ENCODE results near the gene PITPNM3.
"Not testable (repeated sequence)": the region's sequence is repeated elsewhere in the genome, so short reads cannot be mapped to it uniquely, and the experiment has no call there.

PITPNM3 gene

DNA sequence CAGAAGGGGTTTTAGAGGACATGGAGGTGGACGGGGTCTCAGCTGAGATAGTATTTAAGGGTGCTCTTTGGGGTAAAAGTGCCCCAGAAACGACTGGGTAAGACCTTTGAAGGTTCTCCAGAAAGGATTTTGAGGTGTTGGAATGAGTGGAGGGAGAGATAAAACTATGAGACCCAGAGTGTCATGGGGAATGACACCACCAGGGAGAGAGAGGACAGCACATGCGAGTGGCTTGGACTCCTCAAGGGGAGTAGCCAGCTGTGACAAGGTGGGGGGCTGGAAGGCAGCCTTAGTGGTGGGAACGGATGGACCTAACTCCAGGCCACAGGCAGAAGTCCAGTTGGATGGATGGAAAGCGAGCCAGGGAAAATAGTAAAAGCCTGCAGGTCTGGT, 19.2 kb upstream of the PITPNM3 start:
- no peak overlapping the region for H3K4me3 ChIP-seq (ENCODE audit: low read length)
- DNase-seq (ENCODE audit: low read depth), result no peak
- no peak for TF ChIP-seq CTCF (conservative IDR thresholded peaks at IDR 0.05; ENCODE audit: low read depth, low read length)

DNA sequence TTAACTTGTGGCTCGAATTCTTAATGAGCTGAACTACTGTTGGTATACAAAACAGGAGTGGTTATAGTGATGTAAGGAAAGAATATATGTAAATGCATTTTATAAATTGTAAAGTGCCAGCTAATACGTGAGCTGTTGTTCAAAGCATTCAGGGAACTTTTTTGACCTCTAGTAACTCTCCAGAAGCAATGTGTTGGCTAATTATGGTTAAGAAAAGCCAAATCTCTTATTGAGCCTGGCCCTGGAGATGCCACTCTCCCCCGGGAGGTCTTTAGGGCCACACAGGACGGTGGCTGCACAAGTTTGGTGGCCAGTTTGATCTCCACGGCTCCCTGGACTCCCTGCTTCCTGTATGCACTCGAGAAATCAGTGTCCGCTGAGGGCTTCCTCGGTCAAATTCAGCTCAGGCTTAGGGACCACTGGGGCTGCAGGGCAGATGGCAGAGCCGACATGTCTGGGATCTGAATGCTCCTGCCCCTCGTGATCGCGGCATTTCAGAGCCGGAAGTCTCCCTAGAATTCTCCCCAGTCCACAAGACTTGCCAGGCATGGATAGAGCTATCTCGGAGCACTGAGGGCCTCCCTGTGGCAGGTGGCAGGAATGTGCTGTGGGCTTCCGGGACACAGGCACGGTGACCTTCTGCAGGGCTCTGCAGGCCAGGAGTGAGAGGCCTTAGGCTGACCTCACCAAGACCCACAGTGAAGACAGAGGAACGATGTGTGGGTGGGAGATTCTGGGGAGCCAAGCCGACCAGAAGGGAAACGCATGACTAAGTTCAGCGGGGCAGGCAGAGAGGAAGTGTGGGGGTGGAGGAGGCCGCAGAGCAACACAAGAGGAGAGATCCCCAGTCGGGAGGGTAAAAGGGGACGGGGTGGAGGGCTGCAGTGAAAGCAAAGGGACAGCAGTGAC, 18.6 kb upstream of the PITPNM3 start:
- TF ChIP-seq CTCF (conservative IDR thresholded peaks at IDR 0.05; ENCODE audit: low read depth, low read length), result peak; percentile 41
- peak; percentile 48 for DNase-seq (ENCODE audit: low read depth)
- no peak overlapping the region for H3K4me3 ChIP-seq (ENCODE audit: low read length)

- no peak overlapping the region for H3K4me3 ChIP-seq (ENCODE audit: low read length)
- no peak for DNase-seq (ENCODE audit: low read depth)
- TF ChIP-seq CTCF (conservative IDR thresholded peaks at IDR 0.05; ENCODE audit: low read depth, low read length), result no peak
Observed at GRCh38 chr17:6573982-6574686, 17.8 kb upstream of the PITPNM3 start.

DNA sequence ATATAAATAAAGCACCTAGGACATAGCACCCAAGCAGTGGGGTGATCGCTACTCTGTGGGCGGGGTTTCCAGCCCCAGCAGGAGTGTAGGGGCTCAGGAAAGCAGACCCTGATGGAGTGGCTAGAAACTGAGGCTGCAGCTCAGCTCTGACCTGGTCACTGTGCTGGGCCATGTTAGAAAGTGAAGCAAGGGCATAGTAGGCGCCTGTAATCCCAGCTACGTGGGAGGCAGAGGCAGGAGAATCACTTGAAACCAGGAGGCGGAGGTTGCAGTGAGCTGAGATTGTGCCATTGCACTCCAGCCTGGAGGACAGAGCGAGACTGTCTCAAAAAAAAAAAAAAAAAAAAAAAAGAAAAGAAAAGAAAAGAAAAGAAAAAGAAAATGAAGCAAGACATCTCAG, 17.1 kb upstream of the PITPNM3 start:
- H3K4me3 ChIP-seq (ENCODE audit: low read length); DNase-seq (ENCODE audit: low read depth): not testable (repeated sequence)

- no peak overlapping the region for H3K4me3 ChIP-seq (ENCODE audit: low read length)
- DNase-seq (ENCODE audit: low read depth), result no peak
- TF ChIP-seq CTCF (conservative IDR thresholded peaks at IDR 0.05; ENCODE audit: low read depth, low read length), result no peak
Observed at GRCh38 chr17:6572972-6573370, 16.6 kb upstream of the PITPNM3 start.

DNA sequence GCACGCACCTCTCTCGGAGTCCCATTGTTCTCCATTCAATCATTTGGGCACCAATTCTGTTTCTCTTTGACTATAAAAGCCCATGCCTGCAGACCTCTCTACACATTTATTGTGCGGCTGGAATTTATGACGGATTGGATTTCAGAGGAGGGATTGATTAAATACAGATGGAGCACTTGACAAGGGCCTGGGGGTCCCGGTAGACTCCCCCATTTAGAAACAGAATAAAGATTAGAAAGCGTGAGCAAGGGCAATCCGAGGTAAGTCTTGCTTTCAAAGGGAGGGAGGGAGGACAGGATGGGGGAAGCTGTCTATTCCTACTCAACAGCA, 15.1 kb upstream of the PITPNM3 start:
- no peak overlapping the region for H3K4me3 ChIP-seq (ENCODE audit: low read length)
- TF ChIP-seq CTCF (conservative IDR thresholded peaks at IDR 0.05; ENCODE audit: low read depth, low read length), result no peak
- no peak for DNase-seq (ENCODE audit: low read depth)

- no peak overlapping the region for H3K4me3 ChIP-seq (ENCODE audit: low read length)
- TF ChIP-seq CTCF (conservative IDR thresholded peaks at IDR 0.05; ENCODE audit: low read depth, low read length), result no peak
- DNase-seq (ENCODE audit: low read depth), result no peak
Observed at GRCh38 chr17:6570731-6571451, 14.5 kb upstream of the PITPNM3 start.

Data from retinal pigment epithelial cell (primary cell).